ENCODE measurements around the gene IL15RA. TPM values are rescaled to one million over a fixed set of nuclear protein-coding genes. Genes with fewer than 3 reads are reported as not detected.
"Not testable (repeated sequence)": the region's sequence is repeated elsewhere in the genome, so short reads cannot be mapped to it uniquely, and the experiment has no call there.

Gene IL15RA
- total RNA-seq, 1 experiment from 2014 or later, result 4.4 TPM

DNA sequence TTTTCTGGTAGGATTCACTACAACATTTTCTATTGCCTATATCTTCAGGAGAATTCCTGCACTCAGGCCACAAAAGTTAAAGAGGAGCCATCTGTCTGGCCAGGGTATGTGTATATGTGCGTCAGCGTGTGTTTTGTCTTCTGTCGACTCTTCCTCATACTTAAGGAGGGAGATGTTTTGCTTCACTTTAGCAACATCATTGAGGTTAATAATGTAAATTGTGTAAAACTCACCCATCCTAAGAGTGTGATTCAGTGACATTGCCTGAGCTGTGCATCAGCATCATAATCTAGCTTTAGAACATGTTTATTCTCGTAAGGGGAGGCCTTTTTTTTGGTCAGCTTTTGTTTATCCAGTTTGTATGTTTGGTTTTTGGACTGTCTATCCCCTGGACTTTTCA is 63.6 kb downstream of the IL15RA start:
- H3K9ac ChIP-seq (ENCODE audit: low read length), result no peak overlapping the region
- H3K36me3 ChIP-seq (ENCODE audit: low read depth, low read length), result no peaks in the 10 kb centered on the region; the same call in 1 of the 2 replicates
- no peaks in the 10 kb centered on the region for H3F3A ChIP-seq (ENCODE audit: low read length, unreplicated experiment)
- no peaks in the 10 kb centered on the region for H3K79me2 ChIP-seq (ENCODE audit: low read length)
- H3K4me1 ChIP-seq (ENCODE audit: insufficient read depth, low read length), result no peaks in the 10 kb centered on the region
- no peak overlapping the region for H3K4me3 ChIP-seq (ENCODE audit: low read length)
- no peaks in the 10 kb centered on the region for H3K9me2 ChIP-seq (replicated peaks; ENCODE audit: low read length)
- ChIA-PET CTCF (no interaction called here), POLR2A (ENCODE audit: unreplicated experiment) (no interaction called here)
- intact Hi-C loops (cut with micrococcal nuclease), result no loop called here
- no TSS peak for BruUV-seq (replicated peaks)
- no peaks in the 10 kb centered on the region for H4K20me1 ChIP-seq (ENCODE audit: low read length)
- no peak for DNase-seq
- TF ChIP-seq EZH2phosphoT487 (IDR thresholded peaks at IDR 0.05; ENCODE audit: borderline replicate concordance, low read length) (no peak), CTCF (conservative IDR thresholded peaks at IDR 0.05; ENCODE audit: low read depth, low read length) (no peak), EZH2 (IDR thresholded peaks at IDR 0.05; ENCODE audit: low read length, unreplicated experiment) (no peak)
- no peak overlapping the region for H2AFZ ChIP-seq (ENCODE audit: low read length)
- H3K4me2 ChIP-seq (ENCODE audit: low read length), result no peak overlapping the region
- H3K27me3 ChIP-seq (ENCODE audit: low read length), result no peaks in the 10 kb centered on the region
- H3K27ac ChIP-seq (ENCODE audit: low read length), result no peak overlapping the region
- H3K9me3 ChIP-seq (ENCODE audit: low read length), result no peaks in the 10 kb centered on the region
- no peak for ATAC-seq

GRCh38 chr10:5911670-5912069 is 65.7 kb downstream of the IL15RA start:
- ChIA-PET POLR2A (ENCODE audit: unreplicated experiment) (no interaction called here), CTCF (no interaction called here)
- Histone ChIP-seq H3K9ac (ENCODE audit: low read length) (no peak overlapping the region), H3K4me2 (ENCODE audit: low read length) (no peak overlapping the region), H3K27ac (ENCODE audit: low read length) (no peak overlapping the region), H3K9me2 (replicated peaks; ENCODE audit: low read length) (no peaks in the 10 kb centered on the region), H3K4me3 (ENCODE audit: low read length) (no peak overlapping the region), H3K9me3 (ENCODE audit: low read length) (no peaks in the 10 kb centered on the region), H3F3A (ENCODE audit: low read length, unreplicated experiment) (no peaks in the 10 kb centered on the region), H3K27me3 (ENCODE audit: low read length) (no peaks in the 10 kb centered on the region), H3K79me2 (ENCODE audit: low read length) (no peaks in the 10 kb centered on the region), H4K20me1 (ENCODE audit: low read length) (no peaks in the 10 kb centered on the region), H3K36me3 (ENCODE audit: low read depth, low read length) (no peaks in the 10 kb centered on the region; the same call in 1 of the 2 replicates), H2AFZ (ENCODE audit: low read length) (no peak overlapping the region), H3K4me1 (ENCODE audit: insufficient read depth, low read length) (no peaks in the 10 kb centered on the region)
- no peak for ATAC-seq
- intact Hi-C loops (cut with micrococcal nuclease), result no loop called here
- TF ChIP-seq EZH2 (IDR thresholded peaks at IDR 0.05; ENCODE audit: low read length, unreplicated experiment) (no peak), CTCF (conservative IDR thresholded peaks at IDR 0.05; ENCODE audit: low read depth, low read length) (no peak), EZH2phosphoT487 (IDR thresholded peaks at IDR 0.05; ENCODE audit: borderline replicate concordance, low read length) (no peak)
- no TSS peak for BruUV-seq (replicated peaks)
- DNase-seq, result no peak

GRCh38 chr10:5910323-5911100 is 66.8 kb downstream of the IL15RA start:
- TF ChIP-seq EZH2phosphoT487 (IDR thresholded peaks at IDR 0.05; ENCODE audit: borderline replicate concordance, low read length), result no peak
- no peak for TF ChIP-seq EZH2 (IDR thresholded peaks at IDR 0.05; ENCODE audit: low read length, unreplicated experiment)
- no peak for TF ChIP-seq CTCF (conservative IDR thresholded peaks at IDR 0.05; ENCODE audit: low read depth, low read length)

DNA sequence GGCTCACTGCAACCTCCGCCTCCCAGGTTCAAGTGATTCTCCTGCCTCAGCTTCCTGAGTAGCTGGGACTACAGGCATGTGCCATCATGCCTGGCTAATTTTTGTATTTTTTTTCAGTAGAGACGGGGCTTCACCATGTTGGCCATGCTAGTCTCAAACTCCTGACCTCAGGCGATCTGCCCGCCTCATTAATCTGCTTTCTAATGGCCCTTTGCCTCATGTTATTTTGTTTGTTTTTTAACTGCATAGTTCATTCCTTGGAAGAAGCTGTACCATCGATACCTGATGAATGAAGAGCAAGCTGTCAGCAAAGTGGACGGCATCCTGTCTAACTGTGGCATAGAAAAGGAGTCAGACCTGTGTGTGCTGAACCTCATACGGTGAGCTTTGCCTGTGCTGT is 68.7 kb downstream of the IL15RA start:
- H3F3A ChIP-seq (ENCODE audit: low read length, unreplicated experiment); H3K9me3 ChIP-seq (ENCODE audit: low read length); H3K36me3 ChIP-seq (ENCODE audit: low read depth, low read length); POLR2A ChIA-PET (ENCODE audit: unreplicated experiment); CTCF ChIA-PET; ATAC-seq; H3K79me2 ChIP-seq (ENCODE audit: low read length); intact Hi-C loops (cut with micrococcal nuclease); H3K27me3 ChIP-seq (ENCODE audit: low read length); H3K9ac ChIP-seq (ENCODE audit: low read length); H4K20me1 ChIP-seq (ENCODE audit: low read length); BruUV-seq (replicated peaks); H3K27ac ChIP-seq (ENCODE audit: low read length); H3K4me3 ChIP-seq (ENCODE audit: low read length); DNase-seq; H3K4me2 ChIP-seq (ENCODE audit: low read length); H2AFZ ChIP-seq (ENCODE audit: low read length); H3K9me2 ChIP-seq (replicated peaks; ENCODE audit: low read length); H3K4me1 ChIP-seq (ENCODE audit: insufficient read depth, low read length): not testable (repeated sequence)

More at GRCh38 chr10:5910323-5911100, 66.8 kb downstream of the IL15RA start:
- Histone ChIP-seq H3F3A (ENCODE audit: low read length, unreplicated experiment) (no peaks in the 10 kb centered on the region), H3K27ac (ENCODE audit: low read length) (no peak overlapping the region), H3K79me2 (ENCODE audit: low read length) (no peaks in the 10 kb centered on the region), H3K9me3 (ENCODE audit: low read length) (no peaks in the 10 kb centered on the region), H3K9me2 (replicated peaks; ENCODE audit: low read length) (no peaks in the 10 kb centered on the region), H4K20me1 (ENCODE audit: low read length) (no peaks in the 10 kb centered on the region), H3K9ac (ENCODE audit: low read length) (no peak overlapping the region), H2AFZ (ENCODE audit: low read length) (no peak overlapping the region), H3K36me3 (ENCODE audit: low read depth, low read length) (no peaks in the 10 kb centered on the region; the same call in 1 of the 2 replicates), H3K4me1 (ENCODE audit: insufficient read depth, low read length) (no peaks in the 10 kb centered on the region), H3K4me3 (ENCODE audit: low read length) (no peak overlapping the region), H3K27me3 (ENCODE audit: low read length) (no peaks in the 10 kb centered on the region), H3K4me2 (ENCODE audit: low read length) (no peak overlapping the region)
- intact Hi-C loops (cut with micrococcal nuclease), result no loop called here
- DNase-seq, result no peak
- POLR2A ChIA-PET (ENCODE audit: unreplicated experiment), result no interaction called here
- CTCF ChIA-PET, result no interaction called here
- ATAC-seq, result no peak
- no TSS peak for BruUV-seq (replicated peaks)

All from PC-3 (cell line).